ENCODE results near the gene NPHP4.
"Not testable (repeated sequence)": the region's sequence is repeated elsewhere in the genome, so short reads cannot be mapped to it uniquely, and the experiment has no call there.

The NPHP4 gene

DNA sequence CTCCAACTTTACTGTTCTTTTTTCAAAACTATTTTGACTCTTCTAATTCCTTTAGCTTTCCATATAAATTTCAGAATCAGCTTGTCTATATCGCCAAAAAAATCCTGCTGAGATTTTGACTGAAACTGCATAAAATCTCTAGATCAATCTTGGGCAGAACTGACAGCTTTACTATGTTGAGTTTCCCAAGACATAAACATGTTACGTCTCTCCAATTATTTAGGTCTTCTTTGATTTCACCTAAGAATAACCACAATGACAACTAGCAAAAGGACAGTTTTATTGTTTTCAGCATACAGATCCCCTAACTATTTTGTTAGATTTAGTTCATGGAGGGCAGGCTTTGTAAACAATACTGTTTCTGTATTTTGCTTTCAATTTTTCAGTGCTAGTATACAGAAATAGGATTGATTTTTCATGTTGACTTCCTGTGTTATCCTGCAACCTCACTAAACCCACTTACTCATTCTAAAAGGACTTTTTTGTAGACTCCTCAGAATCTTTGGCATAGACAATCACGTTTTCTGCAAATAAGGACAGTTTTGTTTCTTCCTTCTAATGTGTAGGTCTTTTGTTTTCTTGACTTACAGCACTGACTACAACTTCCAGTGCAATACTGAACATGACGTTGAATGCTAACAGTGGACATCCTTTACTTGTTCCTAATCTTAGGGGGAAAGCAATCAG, 63.4 kb downstream of the NPHP4 start:
- in situ Hi-C loops (cut with HindIII; ENCODE audit: low pct_unique_long_range_greater_than_20kb, low sequenced_read_pairs): no loop called here
- no peak for DNase-seq (ENCODE audit: low read depth in 1 of 2, low spot score in 1 of 2)
- no peak for TF ChIP-seq JUND (IDR thresholded peaks at IDR 0.05; ENCODE audit: low read depth)

DNA sequence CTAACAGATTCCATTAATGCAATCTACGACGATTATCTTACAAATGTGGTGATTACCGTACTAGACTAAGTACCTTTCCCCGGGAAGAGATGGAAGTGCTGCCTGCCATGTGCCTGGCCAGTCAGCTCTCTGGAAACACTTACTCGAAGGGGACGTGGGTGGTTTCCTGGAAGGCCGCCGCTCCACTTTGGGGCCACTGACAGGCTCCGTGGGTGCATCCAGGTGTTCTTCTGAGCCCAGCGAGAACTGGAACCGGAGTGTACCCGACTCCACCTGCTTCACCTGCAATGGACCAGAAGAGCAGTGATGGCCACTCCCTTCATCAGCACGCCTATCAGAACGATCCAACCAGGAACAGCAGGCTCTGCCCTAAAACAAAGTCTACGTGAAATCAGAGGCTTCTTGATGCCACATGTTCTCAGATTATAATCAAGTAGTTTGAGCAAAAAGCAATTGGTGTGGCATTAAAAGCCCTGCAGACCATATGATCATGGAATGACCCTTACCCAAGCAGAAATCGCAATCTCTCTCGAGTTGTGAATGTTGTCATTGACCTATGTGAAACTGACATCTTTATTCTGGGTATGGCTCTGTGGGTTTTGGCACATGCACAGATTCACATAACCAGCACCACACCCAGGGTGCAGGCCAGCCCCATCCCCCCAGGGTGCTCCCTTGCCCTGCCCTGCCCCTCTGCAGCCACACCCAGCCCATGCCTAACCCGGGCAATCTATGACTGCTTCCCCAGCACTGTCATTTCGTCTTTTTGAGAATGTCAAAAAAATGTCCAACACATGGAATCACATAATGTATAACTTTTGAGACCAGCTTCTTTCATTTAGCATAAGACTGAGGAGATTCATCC, 64.5 kb downstream of the NPHP4 start:
- DNase-seq (ENCODE audit: low read depth in 1 of 2, low spot score in 1 of 2): no peak
- no peak for TF ChIP-seq JUND (IDR thresholded peaks at IDR 0.05; ENCODE audit: low read depth)
- in situ Hi-C loops (cut with HindIII; ENCODE audit: low pct_unique_long_range_greater_than_20kb, low sequenced_read_pairs): no loop called here

GRCh38 chr1:5926686-5927435, 65.4 kb downstream of the NPHP4 start:
- TF ChIP-seq JUND (IDR thresholded peaks at IDR 0.05; ENCODE audit: low read depth): no peak
- no peak for DNase-seq (ENCODE audit: low read depth in 1 of 2, low spot score in 1 of 2)
- in situ Hi-C loops (cut with HindIII; ENCODE audit: low pct_unique_long_range_greater_than_20kb, low sequenced_read_pairs): no loop called here

DNA sequence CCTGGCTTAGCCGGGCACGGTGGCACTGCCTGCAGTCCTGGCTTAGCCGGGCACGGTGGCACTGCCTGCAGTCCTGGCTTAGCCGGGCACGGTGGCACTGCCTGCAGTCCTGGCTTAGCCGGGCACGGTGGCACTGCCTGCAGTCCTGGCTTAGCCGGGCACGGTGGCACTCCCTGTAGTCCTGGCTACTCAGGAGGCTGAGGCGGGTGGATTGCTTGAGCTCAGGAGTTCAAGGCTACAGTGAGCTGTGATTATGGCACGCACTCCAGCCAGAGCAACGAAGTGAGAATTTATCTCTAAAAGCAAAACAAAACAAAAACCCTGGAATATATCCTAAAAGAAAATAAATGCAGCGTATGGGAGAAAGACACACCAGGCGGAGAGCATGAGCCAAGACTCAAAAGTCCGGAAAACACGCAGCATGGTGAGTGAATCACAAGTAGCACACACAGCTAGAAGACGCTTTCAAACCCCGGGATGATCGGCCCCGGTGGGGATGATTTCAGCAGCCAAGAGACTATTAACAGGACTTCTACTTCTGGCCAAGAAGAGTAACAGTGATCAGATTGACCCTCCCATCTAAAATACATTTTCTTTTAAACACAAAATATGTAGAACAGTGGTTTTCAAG, 69.4 kb downstream of the NPHP4 start:
- DNase-seq (ENCODE audit: low read depth in 1 of 2, low spot score in 1 of 2); in situ Hi-C loops (cut with HindIII; ENCODE audit: low pct_unique_long_range_greater_than_20kb, low sequenced_read_pairs): not testable (repeated sequence)

DNA sequence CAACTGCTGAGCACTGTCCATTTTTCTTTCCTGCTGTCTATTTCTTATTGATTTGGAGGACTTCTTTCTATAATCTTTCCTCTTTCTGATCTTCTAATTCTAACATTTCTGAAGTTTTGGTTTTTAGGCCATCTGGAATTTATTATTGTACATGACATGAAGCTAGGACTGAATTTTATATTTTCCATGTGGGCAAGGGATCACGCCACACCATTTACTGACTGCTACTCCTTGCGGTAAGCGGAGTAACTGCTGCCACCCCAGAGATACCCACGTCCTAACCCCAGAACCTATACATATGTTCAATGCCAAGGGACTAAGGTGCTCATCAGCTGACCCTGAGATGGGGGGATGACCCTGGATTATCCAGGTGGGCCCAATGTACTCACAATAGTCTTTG, 70.6 kb downstream of the NPHP4 start:
- TF ChIP-seq JUND (IDR thresholded peaks at IDR 0.05; ENCODE audit: low read depth): no peak
- in situ Hi-C loops (cut with HindIII; ENCODE audit: low pct_unique_long_range_greater_than_20kb, low sequenced_read_pairs): no loop called here
- no peak for DNase-seq (ENCODE audit: low read depth in 1 of 2, low spot score in 1 of 2)

DNA sequence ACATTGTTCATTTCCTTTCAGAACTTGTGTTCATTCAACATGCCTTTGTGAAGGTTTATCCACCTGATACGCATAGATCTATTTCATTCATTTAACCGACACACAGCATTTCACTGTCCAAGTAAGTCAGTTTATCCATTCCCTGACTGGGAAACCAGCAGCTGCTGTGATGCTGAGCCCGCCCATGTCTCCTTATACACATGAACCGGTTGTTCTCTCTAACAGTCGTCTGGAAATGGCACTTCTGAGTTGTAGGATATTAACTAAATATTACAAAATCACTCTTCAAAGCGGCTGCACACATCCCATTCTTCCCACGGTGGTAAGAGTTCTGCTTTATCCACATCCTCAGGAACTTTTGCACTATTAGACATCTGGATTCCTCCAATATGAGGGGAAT, 71.1 kb downstream of the NPHP4 start:
- in situ Hi-C loops (cut with HindIII; ENCODE audit: low pct_unique_long_range_greater_than_20kb, low sequenced_read_pairs): no loop called here
- TF ChIP-seq JUND (IDR thresholded peaks at IDR 0.05; ENCODE audit: low read depth): no peak
- DNase-seq (ENCODE audit: low read depth in 1 of 2, low spot score in 1 of 2): no peak

DNA sequence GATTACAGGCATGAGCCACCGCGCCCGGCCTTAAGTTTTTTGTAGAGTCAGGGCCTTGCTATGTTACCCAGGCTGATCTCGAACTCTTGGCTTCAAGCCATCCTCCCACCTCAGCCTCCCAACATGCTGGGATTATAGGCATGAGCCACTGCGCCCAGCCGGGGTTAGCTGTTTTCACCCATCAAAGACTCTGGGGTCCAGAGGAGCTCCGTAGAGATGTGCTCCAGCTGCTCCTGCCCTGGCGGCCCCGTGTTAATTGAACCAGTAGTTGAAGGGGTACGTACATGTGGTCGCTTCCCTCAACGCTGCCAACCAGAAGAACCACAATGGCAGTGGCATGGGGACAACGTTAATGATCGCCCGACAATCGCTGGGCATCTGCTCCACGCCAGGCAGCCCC, 72.0 kb downstream of the NPHP4 start:
- in situ Hi-C loops (cut with HindIII; ENCODE audit: low pct_unique_long_range_greater_than_20kb, low sequenced_read_pairs): no loop called here
- DNase-seq (ENCODE audit: low read depth in 1 of 2, low spot score in 1 of 2): no peak
- no peak for TF ChIP-seq JUND (IDR thresholded peaks at IDR 0.05; ENCODE audit: low read depth)

DNA sequence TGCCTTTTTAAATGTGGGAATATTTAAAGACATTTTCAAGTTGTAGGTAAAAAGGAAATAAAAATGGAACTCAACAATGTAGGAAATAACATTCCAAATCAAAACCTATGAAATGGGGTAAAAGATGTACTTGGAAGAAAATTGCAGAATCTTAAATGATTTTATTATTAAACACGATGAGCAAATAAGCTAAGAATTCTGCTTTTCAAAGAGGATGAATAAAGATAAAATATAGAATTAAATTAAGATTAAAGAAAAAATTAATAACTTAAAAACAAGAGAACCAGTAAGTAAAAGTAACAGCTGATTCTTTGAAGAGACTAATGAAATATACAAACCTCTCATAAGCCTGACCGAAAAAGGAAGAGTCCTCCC, 74.0 kb downstream of the NPHP4 start:
- in situ Hi-C loops (cut with HindIII; ENCODE audit: low pct_unique_long_range_greater_than_20kb, low sequenced_read_pairs): no loop called here
- TF ChIP-seq JUND (IDR thresholded peaks at IDR 0.05; ENCODE audit: low read depth): no peak
- no peak for DNase-seq (ENCODE audit: low read depth in 1 of 2, low spot score in 1 of 2)

DNA sequence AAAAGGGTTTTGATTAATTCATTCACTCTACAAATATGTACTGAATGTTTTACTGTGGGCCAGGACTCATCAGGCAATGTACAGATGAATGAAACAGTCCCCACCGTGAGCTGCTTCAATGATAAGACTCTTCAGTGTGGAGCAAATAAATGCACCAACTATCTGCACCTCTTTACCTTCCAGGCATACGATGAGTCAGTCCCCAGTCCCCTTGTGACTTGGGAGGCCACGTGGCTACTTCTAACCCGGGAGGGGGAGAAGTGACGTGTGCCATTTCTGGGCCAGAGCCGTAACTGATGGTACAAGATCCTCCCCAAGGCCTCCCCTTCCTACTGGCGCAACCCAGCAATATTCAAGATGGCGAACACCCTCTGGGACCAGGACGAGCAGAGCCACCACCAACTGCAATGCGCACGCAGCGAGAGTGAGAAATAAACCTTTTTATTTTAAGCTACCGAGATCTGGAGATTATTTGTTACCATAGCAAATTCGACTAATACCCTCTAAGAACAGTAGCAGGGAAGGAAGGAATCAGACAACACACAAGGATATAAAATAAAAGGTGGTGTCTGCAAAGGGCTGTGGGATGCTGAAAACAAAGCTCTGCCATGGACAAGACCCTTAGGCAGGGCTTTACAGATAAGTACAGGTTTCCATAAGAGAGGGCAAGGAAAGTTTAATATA, 74.5 kb downstream of the NPHP4 start:
- in situ Hi-C loops (cut with HindIII; ENCODE audit: low pct_unique_long_range_greater_than_20kb, low sequenced_read_pairs): no loop called here
- TF ChIP-seq JUND (IDR thresholded peaks at IDR 0.05; ENCODE audit: low read depth): no peak
- no peak for DNase-seq (ENCODE audit: low read depth in 1 of 2, low spot score in 1 of 2)

GRCh38 chr1:5917281-5917590, 75.0 kb downstream of the NPHP4 start:
- DNase-seq (ENCODE audit: low read depth in 1 of 2, low spot score in 1 of 2): no peak
- TF ChIP-seq JUND (IDR thresholded peaks at IDR 0.05; ENCODE audit: low read depth): no peak
- in situ Hi-C loops (cut with HindIII; ENCODE audit: low pct_unique_long_range_greater_than_20kb, low sequenced_read_pairs): no loop called here

- no peak for TF ChIP-seq JUND (IDR thresholded peaks at IDR 0.05; ENCODE audit: low read depth)
- in situ Hi-C loops (cut with HindIII; ENCODE audit: low pct_unique_long_range_greater_than_20kb, low sequenced_read_pairs): no loop called here
- no peak for DNase-seq (ENCODE audit: low read depth in 1 of 2, low spot score in 1 of 2)
Measured at GRCh38 chr1:5916572-5917280, 75.5 kb downstream of the NPHP4 start.

All from T47D (cell line).